Activated CD4-positive, alpha-beta T cell treated with anti-CD3 and anti-CD28 coated beads for 4 hours (primary cell): ENCODE data around the gene TRNAU1AP.
"Not testable (repeated sequence)": the region's sequence is repeated elsewhere in the genome, so short reads cannot be mapped to it uniquely, and the experiment has no call there.

Experiments
- DNase-seq, 2 donors: peaks; one replicate each; pipeline ENCODE4 v3.0.0-alpha.2; 2020

The TRNAU1AP gene

GRCh38 chr1:28522537-28522936 lies 30.3 kb upstream of the TRNAU1AP start:
- DNase-seq: not testable (repeated sequence)

- not testable (repeated sequence) for DNase-seq
These were observed 27.8 kb upstream of the TRNAU1AP start for GRCh38 chr1:28525002-28525642.

- no peak for DNase-seq
These were observed 26.0 kb upstream of the TRNAU1AP start for GRCh38 chr1:28526886-28527285.

GRCh38 chr1:28530456-28530855 lies 22.4 kb upstream of the TRNAU1AP start:
- DNase-seq: no peak

- no peak for DNase-seq
These were observed 18.2 kb upstream of the TRNAU1AP start for GRCh38 chr1:28534671-28535070.

- DNase-seq: no peak
These were observed 17.7 kb upstream of the TRNAU1AP start for GRCh38 chr1:28535180-28535579.

- no peak for DNase-seq
These were observed 15.3 kb upstream of the TRNAU1AP start for GRCh38 chr1:28537457-28538199.

GRCh38 chr1:28538286-28538685 lies 14.6 kb upstream of the TRNAU1AP start:
- DNase-seq: no peak

- no peak for DNase-seq
These were observed 12.2 kb upstream of the TRNAU1AP start for GRCh38 chr1:28540651-28541050.

GRCh38 chr1:28541414-28542015 lies 11.4 kb upstream of the TRNAU1AP start:
- DNase-seq: not testable (repeated sequence)

- DNase-seq: no peak
These were observed 7.6 kb upstream of the TRNAU1AP start for GRCh38 chr1:28545246-28545628.

GRCh38 chr1:28548318-28548717 lies 4.6 kb upstream of the TRNAU1AP start:
- no peak for DNase-seq

- no peak for DNase-seq
These were observed 1.5 kb upstream of the TRNAU1AP start for GRCh38 chr1:28551381-28551780.

GRCh38 chr1:28560886-28561285 lies 8.0 kb downstream of the TRNAU1AP start:
- no peak for DNase-seq

- DNase-seq: no peak
These were observed 11.4 kb downstream of the TRNAU1AP start for GRCh38 chr1:28564310-28564709.

- no peak for DNase-seq
These were observed 12.2 kb downstream of the TRNAU1AP start for GRCh38 chr1:28565040-28565439.

GRCh38 chr1:28565726-28566125 lies 12.8 kb downstream of the TRNAU1AP start:
- no peak for DNase-seq

GRCh38 chr1:28566931-28567330 lies 14.0 kb downstream of the TRNAU1AP start:
- no peak for DNase-seq

GRCh38 chr1:28571911-28572310 lies 19.0 kb downstream of the TRNAU1AP start:
- DNase-seq: no peak

- DNase-seq: not testable (repeated sequence)
These were observed 20.0 kb downstream of the TRNAU1AP start for GRCh38 chr1:28572891-28573290.

- no peak for DNase-seq
These were observed 20.7 kb downstream of the TRNAU1AP start for GRCh38 chr1:28573564-28573963.

GRCh38 chr1:28577052-28577678 lies 24.3 kb downstream of the TRNAU1AP start:
- peak in 1 of 2 donors; percentile 11 for DNase-seq

- DNase-seq: no peak
These were observed 25.1 kb downstream of the TRNAU1AP start for GRCh38 chr1:28577738-28578536.
